MCF 10A (cell line): Measurements from ENCODE around the gene CDCA7L. TPM values are rescaled to one million over a fixed set of nuclear protein-coding genes. Genes with fewer than 3 reads are reported as not detected.
A peak's percentile ranks its signal among the peaks of the same experiment; 100 is the strongest.

Experiments
- BruUV-seq: library from RNA; stranded (reverse); fragments of 400-500 nt; replicated peaks from 2 replicates; lab custom pipeline; 2021; lab: Mats Ljungman, UMichigan
- CTCF ChIA-PET: fragments of 300-600 bp; sonication (Branson Sonifier 250); formaldehyde crosslinking; extraction: SDS; loops from one replicate; lab custom pipeline; 2021; ENCODE audit warnings: antibody characterized with exemption, inconsistent platforms; lab: Yijun Ruan, JAX
- POLR2A ChIA-PET: fragments of 300-600, 350-650 bp; sonication (Branson Sonifier 250); formaldehyde crosslinking; extraction: SDS; loops from one replicate; lab custom pipeline; 2020; ENCODE audit warnings: antibody characterized with exemption, inconsistent platforms; lab: Yijun Ruan, JAX
- DNase-seq: peaks from one replicate; pipeline ENCODE4 v3.0.0-alpha.2; 2018; ENCODE audit not compliant: unreplicated experiment
- H3K27ac Mint-ChIP-seq: one replicate; pipeline ENCODE4 v1.8.0; 2022; ENCODE audit warnings: mild to moderate bottlenecking, low read depth, mixed read lengths; ENCODE audit not compliant: unreplicated experiment
- H3K27me3 Mint-ChIP-seq: one replicate; pipeline ENCODE4 v1.8.0; 2022; ENCODE audit warnings: mixed read lengths; ENCODE audit not compliant: insufficient read depth, unreplicated experiment
- H3K36me3 Mint-ChIP-seq: one replicate; pipeline ENCODE4 v1.8.0; 2022; ENCODE audit warnings: mild to moderate bottlenecking, moderate library complexity, mixed read lengths; ENCODE audit not compliant: insufficient read depth, unreplicated experiment
- H3K4me1 Mint-ChIP-seq: one replicate; pipeline ENCODE4 v1.8.0; 2022; ENCODE audit warnings: mixed read lengths; ENCODE audit not compliant: insufficient read depth, unreplicated experiment
- H3K4me3 Mint-ChIP-seq: one replicate; pipeline ENCODE4 v1.8.0; 2022; ENCODE audit warnings: mild to moderate bottlenecking, moderate library complexity, mixed read lengths; ENCODE audit not compliant: unreplicated experiment
- H3K9me3 Mint-ChIP-seq: one replicate; pipeline ENCODE4 v1.8.0; 2022; ENCODE audit warnings: mixed read lengths; ENCODE audit not compliant: unreplicated experiment
- CTCF ChIP-seq: fragments of 200-600 bp; IDR thresholded peaks from one replicate; pipeline ENCODE4 v1.8.0; 2022; ENCODE audit warnings: antibody characterized with exemption, mild to moderate bottlenecking; ENCODE audit not compliant: unreplicated experiment
- intact Hi-C: fragments of 100-400 bp; cut with micrococcal nuclease; formaldehyde crosslinking; loops from 2 replicates; pipeline ENCODE4 v1.14.1; 2022
- total RNA-seq: library from RNA; stranded (reverse); gene quantifications from 2 replicates; pipeline ENCODE4 v1.2.3, GENCODE V29; 2022

Gene CDCA7L
- total RNA-seq, 1 experiment from 2014 or later: 43.6 TPM

GRCh38 chr7:21908746-21909145 is 37.0 kb downstream of the CDCA7L start:
- intact Hi-C loops: no loop called here
- Mint-ChIP-seq H3K36me3 (peaks cover 57% of the 10 kb centered on the region), H3K27me3 (no peaks in the 10 kb centered on the region), H3K4me1 (no peaks in the 10 kb centered on the region), H3K27ac (no peak overlapping the region), H3K4me3 (no peak overlapping the region), H3K9me3 (no peaks in the 10 kb centered on the region)
- TF ChIP-seq CTCF: no peak
- no TSS peak for BruUV-seq
- ChIA-PET POLR2A (interaction anchor here (0.6 to 0.7 kb wide), 2 partner anchors 37 to 148 kb away, joined by 3 read pairs; partner anchors contain the start of gene CDCA7L), CTCF (interaction anchor here (0.7 to 1.6 kb wide), 3 partner anchors 10 to 92 kb away, joined by 3 read pairs; no protein-coding TSS in a partner anchor)
- DNase-seq: no peak

GRCh38 chr7:21903020-21903786 is 42.5 kb downstream of the CDCA7L start:
- no peak overlapping the region for H3K4me3 Mint-ChIP-seq
- no peaks in the 10 kb centered on the region for H3K9me3 Mint-ChIP-seq
- H3K27me3 Mint-ChIP-seq: no peaks in the 10 kb centered on the region
- ChIA-PET POLR2A (interaction anchor here (0.7 kb wide), 1 partner anchor 57 kb away, joined by 3 read pairs; no protein-coding TSS in a partner anchor), CTCF (interaction anchor here (0.7 to 1.5 kb wide), 2 partner anchors 57 to 99 kb away, joined by 3 read pairs; no protein-coding TSS in a partner anchor)
- BruUV-seq: no TSS peak
- intact Hi-C loops: no loop called here
- H3K27ac Mint-ChIP-seq: peak overlapping the region; percentile 63
- no peak for TF ChIP-seq CTCF
- H3K4me1 Mint-ChIP-seq: no peaks in the 10 kb centered on the region
- peak; percentile 12 for DNase-seq
- peaks cover 57% of the 10 kb centered on the region for H3K36me3 Mint-ChIP-seq

GRCh38 chr7:21902240-21902639 is 43.5 kb downstream of the CDCA7L start:
- H3K27ac Mint-ChIP-seq: peak overlapping the region; percentile 63
- intact Hi-C loops: no loop called here
- no peaks in the 10 kb centered on the region for H3K9me3 Mint-ChIP-seq
- peak; percentile 17 for DNase-seq
- peaks cover 49% of the 10 kb centered on the region for H3K36me3 Mint-ChIP-seq
- no peaks in the 10 kb centered on the region for H3K4me1 Mint-ChIP-seq
- POLR2A ChIA-PET: no interaction called here
- no TSS peak for BruUV-seq
- H3K27me3 Mint-ChIP-seq: no peaks in the 10 kb centered on the region
- no peak overlapping the region for H3K4me3 Mint-ChIP-seq
- CTCF ChIA-PET: interaction anchor here (0.6 kb wide), 1 partner anchor 171 kb away, joined by 9 read pairs; no protein-coding TSS in a partner anchor
- TF ChIP-seq CTCF: no peak

- Mint-ChIP-seq H3K27me3 (no peaks in the 10 kb centered on the region), H3K27ac (no peak overlapping the region), H3K4me1 (no peaks in the 10 kb centered on the region), H3K36me3 (peaks cover 26% of the 10 kb centered on the region), H3K4me3 (no peak overlapping the region), H3K9me3 (no peaks in the 10 kb centered on the region)
- no peak for TF ChIP-seq CTCF
- no peak for DNase-seq
- intact Hi-C loops: no loop called here
- ChIA-PET POLR2A (interaction anchor here (0.6 to 1.1 kb wide), 3 partner anchors 8 to 98 kb away, joined by 3 to 4 read pairs (median 3); no protein-coding TSS in a partner anchor), CTCF (interaction anchor here (0.5 to 1.0 kb wide), 2 partner anchors 10 to 47 kb away, joined by 3 to 4 read pairs; partner anchors contain the start of gene CDCA7L)
- BruUV-seq: no TSS peak
Measured at GRCh38 chr7:21898265-21898930, 47.3 kb downstream of the CDCA7L start.
